Subcutaneous abdominal adipose tissue (tissue), 5 donors: ENCODE measurements around the gene MROH2A.

Source experiments
- H3K27ac ChIP-seq: one replicate; pipeline ENCODE4 v1.7.0; 2013; ENCODE audit warnings: low read depth, mild to moderate bottlenecking, inconsistent platforms, low read length, moderate library complexity
- H3K27me3 ChIP-seq, 5 donors: one replicate each; pipeline ENCODE4 v1.7.0; 2013; ENCODE audit warnings: low read length in 5 of 5, inconsistent platforms in 1 of 5; ENCODE audit not compliant: control insufficient read depth in 5 of 5, insufficient read depth in 4 of 5
- H3K36me3 ChIP-seq, 5 donors: one replicate each; pipeline ENCODE4 v1.7.0; 2013; ENCODE audit warnings: low read length in 5 of 5; ENCODE audit not compliant: control insufficient read depth in 5 of 5, insufficient read depth in 5 of 5
- H3K4me1 ChIP-seq, 5 donors: one replicate each; pipeline ENCODE4 v1.7.0; 2013; ENCODE audit warnings: low read length in 5 of 5, mild to moderate bottlenecking in 3 of 5, moderate library complexity in 1 of 5; ENCODE audit not compliant: control insufficient read depth in 5 of 5, insufficient read depth in 5 of 5
- H3K4me3 ChIP-seq, 5 donors: one replicate each; pipeline ENCODE4 v1.7.0; 2013; ENCODE audit warnings: low read length in 5 of 5, low read depth in 1 of 5
- H3K9ac ChIP-seq, 5 donors: one replicate each; pipeline ENCODE4 v1.7.0; 2013; ENCODE audit warnings: low read length in 5 of 5, mild to moderate bottlenecking in 4 of 5, moderate library complexity in 3 of 5
- H3K9me3 ChIP-seq, 5 donors: one replicate each; pipeline ENCODE4 v1.7.0; 2013; ENCODE audit warnings: low read length in 5 of 5; ENCODE audit not compliant: control insufficient read depth in 5 of 5
- donor health status: healthy.
- donor health status: healthy.
- donor health status: healthy.
- donor health status: healthy.
- donor health status: healthy.

The MROH2A gene

DNA sequence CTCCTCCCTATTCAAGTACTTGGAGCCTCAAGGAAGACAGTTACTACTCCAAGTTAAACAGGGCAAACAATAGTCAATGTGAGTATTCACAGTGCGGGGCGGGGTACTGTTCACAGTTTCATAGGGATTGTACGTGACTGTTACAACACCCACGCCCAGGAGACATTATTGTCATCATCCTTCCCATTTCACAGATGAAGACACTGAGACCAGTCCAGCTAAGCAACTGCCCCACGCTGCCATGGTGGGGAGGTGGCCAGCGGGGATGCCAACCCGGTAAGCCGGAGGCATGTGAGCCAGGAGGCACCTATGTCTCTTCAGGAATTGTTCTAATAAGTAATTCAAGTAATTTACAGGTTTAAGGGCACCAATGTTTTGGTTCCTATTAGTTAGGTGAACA is 75.2 kb downstream of the MROH2A start:
- no peak overlapping the region for H3K9ac ChIP-seq
- peaks cover 0 to 5% (median 4%) of the 10 kb centered on the region in 5 donors for H3K27me3 ChIP-seq
- no peak overlapping the region for H3K27ac ChIP-seq
- no peaks in the 10 kb centered on the region for H3K9me3 ChIP-seq
- peaks cover 0 to 18% (median 14%) of the 10 kb centered on the region in 5 donors for H3K4me1 ChIP-seq
- H3K4me3 ChIP-seq, result peak overlapping the region in 1 of 5 donors; percentile 89
- no peaks in the 10 kb centered on the region for H3K36me3 ChIP-seq

DNA sequence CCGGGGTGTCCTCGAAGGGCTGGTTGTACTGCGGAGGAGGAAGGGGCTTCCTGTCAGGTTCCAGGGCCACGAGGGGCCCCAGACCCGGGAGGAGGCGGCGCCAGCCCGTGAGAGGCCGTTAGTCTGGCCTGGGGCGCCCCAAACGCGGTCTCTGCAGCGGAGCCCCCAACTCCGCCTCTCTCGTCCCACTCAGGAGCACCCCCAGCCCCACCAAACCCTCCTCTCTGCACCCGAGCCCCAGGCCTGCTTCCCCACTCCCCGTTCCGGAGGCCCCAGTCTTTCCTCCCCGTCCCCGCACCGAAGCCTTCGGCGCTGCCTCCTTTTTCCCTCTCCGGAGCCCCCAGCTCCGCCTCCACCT is 75.7 kb downstream of the MROH2A start:
- peak overlapping the region in 4 of 5 donors; percentile 22 to 72 (median 68) for H3K9ac ChIP-seq
- peaks cover 0 to 5% (median 4%) of the 10 kb centered on the region in 5 donors for H3K27me3 ChIP-seq
- peak overlapping the region in 4 of 5 donors; percentile 86 to 96 (median 90) for H3K4me3 ChIP-seq
- H3K27ac ChIP-seq, result no peak overlapping the region
- H3K9me3 ChIP-seq, result no peaks in the 10 kb centered on the region
- no peaks in the 10 kb centered on the region for H3K36me3 ChIP-seq
- peaks cover 0 to 18% (median 14%) of the 10 kb centered on the region in 5 donors for H3K4me1 ChIP-seq

DNA sequence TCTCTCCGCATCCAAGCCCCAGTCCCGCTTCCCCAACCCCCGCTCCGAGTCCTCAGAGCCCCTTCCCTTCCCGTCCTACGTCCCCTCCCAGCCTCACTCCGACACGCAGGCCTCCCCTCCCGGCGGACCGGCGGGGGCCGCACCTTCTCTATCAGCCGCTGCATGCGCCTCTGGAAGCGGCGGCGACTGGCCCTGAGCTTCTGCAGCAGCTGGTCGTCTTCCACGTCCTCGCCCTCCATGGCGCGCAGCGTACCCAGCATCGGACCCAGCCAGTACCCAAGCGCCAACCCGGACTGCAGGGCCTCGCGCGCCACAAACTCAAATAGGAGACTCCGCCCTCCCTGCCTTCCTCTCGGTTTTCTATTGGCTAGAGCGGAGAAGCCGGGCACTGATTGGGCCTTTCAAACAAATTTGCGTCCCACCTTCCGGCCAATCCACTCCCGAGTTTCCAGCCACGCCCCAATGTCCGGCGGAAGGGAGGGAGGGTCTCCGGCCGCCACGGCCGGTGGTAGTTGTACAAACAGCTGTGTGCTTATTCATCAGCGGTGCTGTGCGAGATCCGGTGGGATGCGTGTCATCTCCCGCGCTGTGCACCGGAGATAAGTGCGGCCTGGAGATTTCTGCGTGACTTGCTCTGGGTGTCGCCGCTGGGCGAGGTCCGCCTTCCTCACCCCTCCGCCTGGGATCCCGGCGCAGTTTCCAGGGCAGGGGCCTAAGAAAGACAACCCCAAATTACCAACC is 76.3 kb downstream of the MROH2A start, which contains the start of gene HJURP:
TSS of gene HJURP (minus strand) at position 295 of the 741 bp plus-strand sequence. CDS start at position 260, 35 bp downstream.
- peak within 1 kb of the TSS; percentile 33 for H3K27ac ChIP-seq
- H3K9ac ChIP-seq, result peak within 1 kb of the TSS in 4 of 5 donors; percentile 69 to 80 (median 78)
- peaks cover 0 to 5% (median 4%) of the 10 kb centered on the region in 5 donors for H3K27me3 ChIP-seq
- H3K4me3 ChIP-seq, result peak within 1 kb of the TSS; percentile 61 to 96 (median 89)
- no peaks in the 10 kb centered on the region for H3K36me3 ChIP-seq
- H3K4me1 ChIP-seq, result peaks cover 0 to 18% (median 14%) of the 10 kb centered on the region in 5 donors
- H3K9me3 ChIP-seq, result no peaks in the 10 kb centered on the region

DNA sequence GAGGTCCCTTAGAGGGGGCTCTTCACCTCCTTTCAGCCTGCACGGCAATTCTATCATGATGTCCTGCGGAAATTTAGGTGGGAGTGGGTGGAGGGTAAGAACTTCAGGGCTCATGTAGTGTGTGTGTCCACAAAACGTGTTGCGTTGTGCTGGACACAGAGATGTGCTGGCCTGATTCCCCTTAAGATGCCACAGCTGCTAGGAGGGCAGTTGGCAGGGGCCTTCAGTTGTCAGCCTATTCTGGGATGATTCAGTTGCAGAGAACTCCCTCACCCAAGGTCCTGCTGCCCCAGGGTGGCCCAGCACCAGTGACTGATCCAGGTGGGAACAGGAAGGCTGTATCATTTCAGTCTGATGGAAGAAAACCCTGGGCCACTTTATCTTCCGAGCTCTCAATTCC is 77.2 kb downstream of the MROH2A start:
- H3K9ac ChIP-seq, result no peak overlapping the region
- no peak overlapping the region for H3K27ac ChIP-seq
- peaks cover 0 to 18% (median 14%) of the 10 kb centered on the region in 5 donors for H3K4me1 ChIP-seq
- no peaks in the 10 kb centered on the region for H3K36me3 ChIP-seq
- peak overlapping the region in 2 of 5 donors; percentile 89 to 90 for H3K4me3 ChIP-seq
- no peaks in the 10 kb centered on the region for H3K9me3 ChIP-seq
- peaks cover 0 to 5% (median 4%) of the 10 kb centered on the region in 5 donors for H3K27me3 ChIP-seq

DNA sequence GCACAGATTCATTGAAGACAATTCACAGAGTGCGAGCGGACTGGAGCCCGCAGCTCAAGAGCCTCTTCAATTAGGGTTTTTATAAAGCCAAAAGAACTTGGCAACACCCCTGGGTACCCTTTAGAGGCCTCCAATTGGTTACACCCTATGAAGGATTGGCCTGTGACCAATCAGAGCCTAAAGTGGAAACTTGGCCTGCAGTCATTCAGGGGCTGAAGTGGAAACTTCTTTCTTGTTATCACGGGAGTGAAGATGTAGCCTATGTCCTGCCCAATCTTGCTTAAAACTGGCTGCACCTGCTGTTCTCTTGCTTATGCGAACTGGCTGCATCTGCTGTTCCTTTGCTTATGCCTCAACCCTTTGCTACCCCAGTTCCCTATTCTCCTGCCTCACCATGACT is 78.1 kb downstream of the MROH2A start:
- H3K36me3 ChIP-seq, result no peaks in the 10 kb centered on the region
- no peak overlapping the region for H3K27ac ChIP-seq
- H3K9me3 ChIP-seq, result no peaks in the 10 kb centered on the region
- H3K9ac ChIP-seq, result no peak overlapping the region
- peaks cover 0 to 18% (median 14%) of the 10 kb centered on the region in 5 donors for H3K4me1 ChIP-seq
- H3K27me3 ChIP-seq, result peaks cover 0 to 5% (median 4%) of the 10 kb centered on the region in 5 donors
- H3K4me3 ChIP-seq, result no peak overlapping the region

DNA sequence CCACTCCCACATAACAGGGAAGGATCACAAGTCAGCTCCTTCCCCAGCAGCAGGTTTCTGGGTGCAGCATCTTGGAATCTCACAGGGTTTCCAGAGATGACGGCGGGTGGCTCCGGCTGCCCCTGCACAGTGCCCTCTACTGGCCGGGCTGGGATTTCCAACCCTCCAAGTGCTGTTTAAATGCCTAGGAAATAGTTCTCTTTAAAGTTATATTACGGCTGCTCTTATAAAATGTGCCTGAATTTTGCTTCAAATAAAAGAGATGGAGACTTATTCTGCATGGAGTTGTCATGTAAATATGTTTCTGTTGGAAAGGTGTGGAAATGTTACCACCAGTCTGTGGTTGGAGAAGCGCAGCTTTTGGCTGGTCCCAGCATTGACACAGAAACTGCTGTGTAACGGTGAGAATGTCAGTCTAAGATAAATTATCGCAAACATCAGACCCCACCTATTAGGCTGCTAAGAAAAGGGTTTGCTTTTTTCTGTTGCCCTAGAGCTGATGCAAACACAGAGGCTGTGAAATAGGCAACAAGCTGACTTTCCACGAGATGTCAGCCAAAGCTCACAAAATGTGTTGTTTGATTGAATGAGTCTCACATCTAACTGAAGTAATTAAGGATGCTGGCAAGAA is 79.5 kb downstream of the MROH2A start:
- H3K9me3 ChIP-seq, result no peaks in the 10 kb centered on the region
- H3K27ac ChIP-seq, result no peak overlapping the region
- H3K9ac ChIP-seq, result no peak overlapping the region

DNA sequence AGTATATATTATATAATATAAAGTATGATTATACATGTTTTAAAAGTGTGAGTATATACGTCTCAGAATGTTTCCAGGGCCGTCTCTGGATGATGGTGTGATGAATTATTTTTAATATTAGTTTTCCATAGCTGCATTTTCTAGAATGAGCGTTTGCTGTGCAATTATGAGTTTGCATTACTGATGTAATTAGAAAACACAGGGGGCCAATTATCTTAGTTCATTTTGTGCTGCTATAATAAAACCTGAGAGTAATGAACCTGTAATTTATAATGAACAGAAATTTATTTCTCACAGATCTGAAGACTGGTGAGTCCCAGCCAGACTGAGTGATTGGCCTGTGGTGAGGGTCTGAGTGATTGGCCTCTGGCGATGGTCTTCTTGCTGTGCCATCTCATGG is 80.2 kb downstream of the MROH2A start:
- Histone ChIP-seq H3K4me3 (no peak overlapping the region), H3K36me3 (no peaks in the 10 kb centered on the region), H3K9me3 (no peaks in the 10 kb centered on the region), H3K4me1 (peaks cover 0 to 18% (median 14%) of the 10 kb centered on the region in 5 donors), H3K27ac (no peak overlapping the region), H3K27me3 (peaks cover 0 to 5% (median 2%) of the 10 kb centered on the region in 5 donors), H3K9ac (no peak overlapping the region)

More for the DNA sequence above, 79.5 kb downstream of the MROH2A start:
- Histone ChIP-seq H3K27me3 (peaks cover 0 to 5% (median 4%) of the 10 kb centered on the region in 5 donors), H3K4me1 (peaks cover 0 to 18% (median 14%) of the 10 kb centered on the region in 5 donors), H3K36me3 (no peaks in the 10 kb centered on the region), H3K4me3 (no peak overlapping the region)

DNA sequence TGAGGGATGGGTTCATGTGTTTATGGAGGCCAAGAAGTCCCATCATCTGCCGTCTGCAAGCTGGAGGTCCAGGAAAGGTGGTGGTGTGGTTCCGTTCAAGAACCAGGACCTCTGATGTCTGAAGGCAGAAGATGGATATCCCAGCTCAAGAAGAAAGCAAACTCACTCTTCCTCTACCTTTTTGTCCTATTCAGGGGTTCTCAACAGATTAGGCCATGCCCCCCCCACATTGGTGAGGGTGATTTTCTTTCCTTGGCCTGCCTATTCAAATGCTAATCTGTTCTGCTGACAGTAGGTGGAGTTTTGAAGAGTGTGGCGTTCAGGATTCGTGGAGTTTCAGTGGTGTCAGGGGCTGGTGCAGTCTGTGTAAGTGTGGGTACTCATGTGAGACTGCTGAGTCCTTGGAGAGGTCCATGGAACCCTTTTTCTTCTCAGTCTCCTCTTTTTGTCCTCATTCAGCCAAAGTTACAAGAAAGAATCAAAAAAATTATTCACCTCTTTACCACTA is 84.2 kb downstream of the MROH2A start:
- Histone ChIP-seq H3K9ac (no peak overlapping the region), H3K4me3 (no peak overlapping the region), H3K27ac (no peak overlapping the region), H3K9me3 (peaks cover 0 to 4% (median 0%) of the 10 kb centered on the region in 5 donors), H3K4me1 (no peaks in the 10 kb centered on the region), H3K36me3 (no peaks in the 10 kb centered on the region), H3K27me3 (no peaks in the 10 kb centered on the region)

DNA sequence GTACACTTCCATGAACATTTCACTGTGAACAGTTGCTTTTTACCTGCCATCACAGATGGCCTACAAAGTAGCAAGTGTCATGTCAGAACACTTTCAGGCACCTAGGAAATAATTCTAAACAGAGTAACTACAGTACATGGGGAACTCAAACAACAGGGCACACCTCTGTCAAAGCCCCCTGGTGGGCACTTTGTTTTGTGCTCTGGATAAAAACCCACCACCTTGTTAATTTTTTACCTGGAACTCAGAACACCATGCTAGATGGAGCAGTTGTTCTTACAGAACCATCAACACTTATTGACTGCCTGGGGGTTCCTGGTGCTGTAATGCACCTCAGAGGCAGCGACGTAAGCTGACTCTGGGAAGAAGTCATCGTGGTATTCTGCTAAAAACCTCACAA is 87.7 kb downstream of the MROH2A start:
- no peak overlapping the region for H3K4me3 ChIP-seq
- no peaks in the 10 kb centered on the region for H3K36me3 ChIP-seq
- no peak overlapping the region for H3K27ac ChIP-seq

DNA sequence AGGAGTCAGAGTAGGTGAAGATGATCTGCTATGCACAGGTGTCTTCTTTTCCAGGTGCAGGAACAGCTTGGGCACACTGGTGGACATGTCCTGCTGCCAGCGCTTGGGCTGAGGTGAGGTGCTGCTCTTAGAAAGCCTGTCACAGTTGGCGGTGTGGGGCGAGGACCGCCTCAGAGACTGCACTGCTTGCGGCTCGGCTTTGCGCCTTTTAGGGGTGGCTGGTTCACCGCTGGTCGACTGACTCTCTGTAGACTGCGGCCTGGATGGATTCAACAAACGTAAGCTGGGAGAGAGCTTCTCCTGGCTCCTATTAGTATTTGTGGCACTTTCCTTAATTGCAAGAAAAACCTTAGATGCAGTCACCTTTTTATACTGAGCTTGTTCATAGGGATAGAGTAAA is 88.3 kb downstream of the MROH2A start:
- H3K9me3 ChIP-seq, result peaks cover 4 to 8% (median 7%) of the 10 kb centered on the region in 5 donors
- no peak overlapping the region for H3K9ac ChIP-seq
- peaks cover 0 to 9% (median 5%) of the 10 kb centered on the region in 5 donors for H3K4me1 ChIP-seq
- no peak overlapping the region for H3K4me3 ChIP-seq
- H3K36me3 ChIP-seq, result no peaks in the 10 kb centered on the region
- no peak overlapping the region for H3K27ac ChIP-seq
- H3K27me3 ChIP-seq, result no peaks in the 10 kb centered on the region

More for the DNA sequence above, 87.7 kb downstream of the MROH2A start:
- peaks cover 0 to 9% (median 5%) of the 10 kb centered on the region in 5 donors for H3K4me1 ChIP-seq
- H3K27me3 ChIP-seq, result no peaks in the 10 kb centered on the region
- no peak overlapping the region for H3K9ac ChIP-seq
- H3K9me3 ChIP-seq, result peaks cover 4 to 7% (median 6%) of the 10 kb centered on the region in 5 donors
